ENCODE results near the gene HDAC10. TPM values are rescaled to one million over a fixed set of nuclear protein-coding genes. Genes with fewer than 3 reads are reported as not detected.
A peak's percentile ranks its signal among the peaks of the same experiment; 100 is the strongest.

Gene HDAC10
- total RNA-seq, 1 donor from 2014 or later: 42.1 TPM

DNA sequence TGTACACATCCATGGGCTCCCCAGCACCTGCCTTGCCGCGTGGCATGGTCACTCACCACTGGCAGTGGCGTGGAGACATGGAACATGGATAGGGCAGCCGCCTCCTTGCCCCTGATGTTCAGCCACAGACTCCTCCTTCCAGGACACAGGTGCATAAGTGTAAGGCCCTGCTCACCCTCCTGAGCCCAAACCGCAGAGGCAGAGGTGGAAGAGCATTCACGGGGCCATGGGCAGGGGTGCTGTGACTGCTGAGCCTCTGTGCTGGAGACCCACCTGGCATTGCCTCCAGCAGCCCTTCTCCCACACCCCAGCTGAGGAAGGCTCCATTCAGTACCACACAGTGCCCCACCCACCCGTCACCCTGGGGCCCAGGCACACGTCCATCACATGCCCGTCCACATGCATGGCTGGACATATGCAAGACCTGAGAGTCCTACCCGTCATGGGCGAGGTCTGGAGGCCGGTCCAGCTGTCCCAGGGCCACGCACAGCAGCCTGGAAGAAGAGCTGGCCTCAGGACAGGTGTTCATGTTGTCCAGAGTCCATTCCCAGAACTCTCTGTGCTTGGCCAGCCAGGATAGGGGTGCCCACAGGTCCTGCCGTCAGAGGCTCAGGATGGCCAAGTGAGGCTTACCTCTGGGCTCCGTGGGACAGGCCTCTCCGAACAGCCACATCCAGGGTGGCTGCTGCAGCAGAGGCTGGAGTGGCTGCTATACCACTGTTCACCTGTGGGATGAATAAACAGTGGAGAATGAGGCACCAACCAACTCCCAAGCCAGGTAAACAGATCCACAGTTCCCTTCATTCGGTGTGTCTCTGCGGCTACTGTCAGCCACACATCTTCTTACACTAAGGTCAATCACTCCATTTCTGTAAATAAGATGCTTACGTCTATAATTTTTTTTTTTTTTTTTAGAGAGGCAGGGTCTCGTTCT is 4.6 kb downstream of the HDAC10 start:
- Mint-ChIP-seq H3K9me3 (ENCODE audit: unreplicated experiment) (no peaks in the 10 kb centered on the region), H3K4me3 (ENCODE audit: unreplicated experiment) (no peak overlapping the region), H3K4me1 (ENCODE audit: unreplicated experiment) (peaks cover 19% of the 10 kb centered on the region), H3K27ac (ENCODE audit: unreplicated experiment) (peak overlapping the region; percentile 82), H3K27me3 (ENCODE audit: unreplicated experiment) (peaks cover 7% of the 10 kb centered on the region), H3K36me3 (ENCODE audit: low read depth, unreplicated experiment) (no peaks in the 10 kb centered on the region)
- TF ChIP-seq, protein P1, sequence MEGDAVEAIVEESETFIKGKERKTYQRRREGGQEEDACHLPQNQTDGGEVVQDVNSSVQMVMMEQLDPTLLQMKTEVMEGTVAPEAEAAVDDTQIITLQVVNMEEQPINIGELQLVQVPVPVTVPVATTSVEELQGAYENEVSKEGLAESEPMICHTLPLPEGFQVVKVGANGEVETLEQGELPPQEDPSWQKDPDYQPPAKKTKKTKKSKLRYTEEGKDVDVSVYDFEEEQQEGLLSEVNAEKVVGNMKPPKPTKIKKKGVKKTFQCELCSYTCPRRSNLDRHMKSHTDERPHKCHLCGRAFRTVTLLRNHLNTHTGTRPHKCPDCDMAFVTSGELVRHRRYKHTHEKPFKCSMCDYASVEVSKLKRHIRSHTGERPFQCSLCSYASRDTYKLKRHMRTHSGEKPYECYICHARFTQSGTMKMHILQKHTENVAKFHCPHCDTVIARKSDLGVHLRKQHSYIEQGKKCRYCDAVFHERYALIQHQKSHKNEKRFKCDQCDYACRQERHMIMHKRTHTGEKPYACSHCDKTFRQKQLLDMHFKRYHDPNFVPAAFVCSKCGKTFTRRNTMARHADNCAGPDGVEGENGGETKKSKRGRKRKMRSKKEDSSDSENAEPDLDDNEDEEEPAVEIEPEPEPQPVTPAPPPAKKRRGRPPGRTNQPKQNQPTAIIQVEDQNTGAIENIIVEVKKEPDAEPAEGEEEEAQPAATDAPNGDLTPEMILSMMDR (IDR thresholded peaks at IDR 0.05; ENCODE audit: unreplicated experiment): peak; percentile 43
- DNase-seq (ENCODE audit: low spot score): no peak

DNA sequence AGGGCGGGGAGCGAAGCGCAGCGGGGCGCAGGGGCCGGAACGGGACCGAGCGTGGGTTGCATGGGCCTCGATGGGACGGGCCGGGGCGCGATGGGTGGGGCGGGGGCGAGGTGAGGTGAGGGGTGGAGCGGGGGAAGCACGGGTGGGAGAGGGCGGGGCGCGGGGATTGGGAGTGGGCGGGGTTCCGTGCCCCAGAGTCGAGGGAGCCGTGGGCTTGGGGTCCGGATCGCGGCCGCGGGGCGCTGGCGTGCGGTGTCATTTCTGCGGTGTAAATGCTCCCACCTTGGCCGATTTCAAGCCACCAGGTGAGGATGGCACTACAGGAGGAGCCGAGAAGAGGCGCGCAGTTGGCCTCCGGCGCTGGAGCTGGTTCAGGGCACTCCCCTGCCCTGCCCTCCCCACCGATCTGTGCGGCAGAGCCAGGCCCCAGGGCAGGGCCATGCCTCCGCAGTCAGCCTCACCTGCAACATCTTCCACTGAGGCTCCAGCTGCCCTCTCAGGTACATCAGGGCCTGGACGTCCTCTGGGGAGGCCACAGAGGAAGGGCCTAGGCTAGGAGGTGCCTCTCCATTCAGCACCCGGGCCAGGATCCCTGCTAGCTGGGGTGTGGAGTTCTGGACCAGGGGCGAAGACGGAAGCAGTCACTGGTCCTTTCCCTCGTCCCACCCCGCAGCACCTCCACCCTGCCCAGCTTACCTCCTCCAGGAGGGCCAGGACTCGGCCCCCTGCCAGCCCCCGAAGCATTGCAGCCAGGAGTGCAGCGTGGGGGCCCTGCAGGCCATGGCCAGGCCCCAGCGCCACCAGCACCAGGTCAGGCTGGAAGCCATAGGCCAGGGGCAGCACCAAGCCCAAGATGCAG is 5.6 kb downstream of the HDAC10 start:
- Mint-ChIP-seq H3K9me3 (ENCODE audit: unreplicated experiment) (no peaks in the 10 kb centered on the region), H3K36me3 (ENCODE audit: low read depth, unreplicated experiment) (no peaks in the 10 kb centered on the region), H3K4me3 (ENCODE audit: unreplicated experiment) (peak overlapping the region; percentile 98), H3K27me3 (ENCODE audit: unreplicated experiment) (peaks cover 7% of the 10 kb centered on the region), H3K27ac (ENCODE audit: unreplicated experiment) (peak overlapping the region; percentile 99), H3K4me1 (ENCODE audit: unreplicated experiment) (peaks cover 22% of the 10 kb centered on the region)
- TF ChIP-seq, protein P1 (IDR thresholded peaks at IDR 0.05; ENCODE audit: unreplicated experiment): no peak
- DNase-seq (ENCODE audit: low spot score): no peak

DNA sequence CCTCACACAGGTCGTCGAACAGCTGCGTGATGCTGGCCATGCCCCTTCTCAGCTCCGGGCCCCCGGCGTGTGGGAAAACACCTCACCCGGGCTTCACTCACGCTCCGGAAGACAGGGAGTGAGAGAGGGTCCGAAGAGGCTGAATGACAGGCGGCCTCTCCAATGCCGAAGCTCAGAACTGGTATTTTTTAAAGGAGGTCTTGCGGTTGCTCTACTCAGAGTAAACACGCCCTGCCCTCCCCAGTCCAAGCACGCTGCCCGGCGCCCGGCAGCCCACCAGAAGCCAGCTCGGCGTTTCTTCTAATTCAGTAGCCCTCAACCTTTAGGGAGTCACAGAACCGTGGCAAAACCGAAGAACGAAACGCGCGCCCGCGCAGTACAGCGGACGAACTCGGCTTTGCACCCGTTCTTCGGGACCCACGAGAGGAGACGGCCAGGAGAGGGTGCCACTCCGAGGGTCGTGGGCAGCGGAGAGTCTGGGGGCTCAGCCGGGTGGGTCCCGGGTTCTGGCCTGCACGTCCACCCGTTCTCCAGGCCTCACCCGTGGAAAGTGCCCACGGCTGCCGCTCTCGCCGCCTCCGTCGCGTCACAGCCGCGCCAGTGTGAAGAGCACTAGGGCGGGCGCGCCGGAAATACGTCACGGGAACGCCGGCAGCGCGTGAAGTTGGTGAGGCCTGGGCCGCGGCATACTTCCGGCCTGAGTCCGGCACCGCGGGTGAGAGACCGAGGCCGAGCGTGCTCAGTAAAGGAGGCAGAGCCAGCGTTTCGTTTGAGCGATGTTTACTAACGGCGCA is 6.4 kb downstream of the HDAC10 start, which contains the start of gene TUBGCP6:
TUBGCP6 (minus strand) TSS at position 604 of the 794 bp plus-strand sequence; CDS start at position 40, 564 bp downstream.
- H3K27ac Mint-ChIP-seq (ENCODE audit: unreplicated experiment): peak within 1 kb of the TSS; percentile 99
- H3K4me1 Mint-ChIP-seq (ENCODE audit: unreplicated experiment): peaks cover 22% of the 10 kb centered on the region
- TF ChIP-seq, protein P1 (IDR thresholded peaks at IDR 0.05; ENCODE audit: unreplicated experiment): no peak
- H3K36me3 Mint-ChIP-seq (ENCODE audit: low read depth, unreplicated experiment): no peaks in the 10 kb centered on the region
- H3K27me3 Mint-ChIP-seq (ENCODE audit: unreplicated experiment): peaks cover 9% of the 10 kb centered on the region
- peak; percentile 91 for DNase-seq (ENCODE audit: low spot score)
- no peaks in the 10 kb centered on the region for H3K9me3 Mint-ChIP-seq (ENCODE audit: unreplicated experiment)
- H3K4me3 Mint-ChIP-seq (ENCODE audit: unreplicated experiment): peak within 1 kb of the TSS; percentile 98

DNA sequence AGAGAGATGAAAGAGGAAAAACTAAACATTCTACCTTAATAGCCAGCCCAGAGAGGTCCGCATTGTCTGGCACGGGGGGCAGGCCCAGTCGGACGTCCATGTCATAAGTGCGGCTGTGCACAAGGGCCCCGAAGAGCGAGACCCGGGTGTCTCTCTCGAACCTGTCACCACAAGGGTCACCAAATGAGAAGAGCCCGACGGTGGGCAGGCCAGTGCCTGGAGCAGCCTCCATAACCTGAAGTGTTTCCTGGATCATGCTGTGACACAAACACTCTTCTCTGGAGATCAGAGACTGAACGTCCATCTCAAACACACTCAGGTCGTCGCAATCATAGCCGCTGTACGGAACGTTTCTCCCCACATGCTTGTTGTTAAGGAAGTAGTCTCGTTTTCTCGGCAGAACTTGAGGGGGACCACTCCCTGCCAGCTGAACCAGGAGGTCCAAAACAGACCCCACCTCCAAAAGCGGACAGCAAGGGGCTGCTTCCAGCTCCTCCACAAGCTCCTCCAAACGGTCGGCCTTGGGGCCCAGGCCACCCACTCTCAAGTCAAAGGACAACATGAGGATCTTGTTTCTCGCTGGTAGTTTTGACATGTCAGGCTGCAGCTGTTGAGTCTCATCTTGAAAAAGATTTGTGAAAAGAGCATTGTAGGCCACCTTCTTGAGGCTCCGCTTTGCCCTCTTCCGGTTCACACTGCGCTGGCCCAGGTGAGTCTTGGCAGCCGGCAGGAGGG is 7.2 kb downstream of the HDAC10 start:
- TF ChIP-seq, protein P1 (IDR thresholded peaks at IDR 0.05; ENCODE audit: unreplicated experiment): no peak
- peak overlapping the region; percentile 98 for H3K4me3 Mint-ChIP-seq (ENCODE audit: unreplicated experiment)
- H3K36me3 Mint-ChIP-seq (ENCODE audit: low read depth, unreplicated experiment): no peaks in the 10 kb centered on the region
- no peak for DNase-seq (ENCODE audit: low spot score)
- no peaks in the 10 kb centered on the region for H3K9me3 Mint-ChIP-seq (ENCODE audit: unreplicated experiment)
- H3K27me3 Mint-ChIP-seq (ENCODE audit: unreplicated experiment): peaks cover 9% of the 10 kb centered on the region
- peaks cover 22% of the 10 kb centered on the region for H3K4me1 Mint-ChIP-seq (ENCODE audit: unreplicated experiment)
- H3K27ac Mint-ChIP-seq (ENCODE audit: unreplicated experiment): peak overlapping the region; percentile 61

Data from endothelial cell (in vitro differentiated cells).